HepG2 (cell line): ENCODE data around the gene DSTYK. TPM values are rescaled to one million over a fixed set of nuclear protein-coding genes. Genes with fewer than 3 reads are reported as not detected.

Experiments used
- POLR2AphosphoS2 ChIP-seq: IDR thresholded peaks from 2 replicates; pipeline ENCODE4 v1.6.1; 2011; ENCODE audit warnings: low read depth, low read length, improper control_type of control experiment
- STAT5B ChIP-seq: sonication (generic); formaldehyde crosslinking; IDR thresholded peaks from 2 replicates; pipeline ENCODE4 v1.4.0; 2020; ENCODE audit warnings: missing genetic modification reagents
- ZFP62 ChIP-seq: sonication (generic); formaldehyde crosslinking; IDR thresholded peaks from 2 replicates; pipeline ENCODE4 v1.4.0; 2020; ENCODE audit warnings: missing genetic modification reagents
- ZNF234 ChIP-seq: sonication (generic); formaldehyde crosslinking; conservative IDR thresholded peaks from 2 replicates; pipeline ENCODE4 v1.5.1; 2020; ENCODE audit warnings: mild to moderate bottlenecking, missing genetic modification reagents
- ZNF256 ChIP-seq: sonication (generic); formaldehyde crosslinking; conservative IDR thresholded peaks from 2 replicates; pipeline ENCODE4 v1.4.0; 2020; ENCODE audit warnings: missing genetic modification reagents
- ZNF350 ChIP-seq: sonication (generic); formaldehyde crosslinking; IDR thresholded peaks from 2 replicates; pipeline ENCODE4 v1.4.0; 2020; ENCODE audit warnings: mild to moderate bottlenecking, low read depth, missing genetic modification reagents, borderline replicate concordance
- ZNF460 ChIP-seq: sonication (generic); formaldehyde crosslinking; IDR thresholded peaks from 2 replicates; pipeline ENCODE4 v1.5.1; 2020; ENCODE audit warnings: missing genetic modification reagents, mild to moderate bottlenecking, borderline replicate concordance
- ZNF605 ChIP-seq: sonication (generic); formaldehyde crosslinking; IDR thresholded peaks from 2 replicates; pipeline ENCODE4 v1.8.0; 2022; ENCODE audit warnings: mild to moderate bottlenecking, missing genetic modification reagents
- ZSCAN20 ChIP-seq: sonication (generic); formaldehyde crosslinking; IDR thresholded peaks from 2 replicates; pipeline ENCODE4 v1.4.0; 2020; ENCODE audit warnings: missing genetic modification reagents, mild to moderate bottlenecking, borderline replicate concordance
- ZSCAN29 ChIP-seq: sonication (generic); formaldehyde crosslinking; conservative IDR thresholded peaks from 2 replicates; pipeline ENCODE4 v1.4.0; 2020; ENCODE audit warnings: mild to moderate bottlenecking, missing genetic modification reagents
- polyA plus RNA-seq, 8 experiments: library from polyadenylated mRNA; depleted of rRNA in 3 of 8; stranded (reverse) in 7 of 8; unstranded in 1 of 8; fragments of >200 nt; fragmentation: Illumina TruSeq in 4 of 8; extraction: Trizol in 4 of 8; gene quantifications; 2 replicates each; pipeline versions ENCODE4 v1.2.1 to v1.2.3, GENCODE V29; 2011 to 2016; ENCODE audit warnings: low read depth in 4 of 8, missing spikeins in 1 of 8, mixed read lengths in 1 of 8; ENCODE audit not compliant: insufficient read depth in 1 of 8
- total RNA-seq, 5 experiments: library from RNA; depleted of rRNA; stranded (reverse); fragments of >200 nt; fragmentation: Illumina TruSeq; extraction: Trizol; gene quantifications; 2 replicates each; pipeline ENCODE4 v1.2.3, GENCODE V29; 2016; ENCODE audit warnings: low read depth in 1 of 5
- TF ChIP-seq, protein P1 (sequence below): IDR thresholded peaks from 2 replicates; pipeline ENCODE4 v1.6.1; 2018; ENCODE audit warnings: missing genetic modification reagents, mild to moderate bottlenecking, missing compliant biosample characterization
- TF ChIP-seq, protein P2 (sequence below): sonication (generic); formaldehyde crosslinking; conservative IDR thresholded peaks from 2 replicates; pipeline ENCODE4 v1.8.0; 2022; ENCODE audit warnings: mild to moderate bottlenecking, moderate library complexity, missing genetic modification reagents
- TF ChIP-seq, protein P3 (sequence below): sonication (generic); formaldehyde crosslinking; IDR thresholded peaks from 2 replicates; pipeline ENCODE4 v1.4.0; 2020; ENCODE audit warnings: mild to moderate bottlenecking, missing genetic modification reagents, borderline replicate concordance
- TF ChIP-seq, protein P4 (sequence below), 2 experiments: sonication (generic) in 1 of 2; formaldehyde crosslinking in 1 of 2; IDR thresholded peaks; 2 replicates each; pipeline versions ENCODE4 v1.6.1 to v1.9.0; 2014 to 2022; ENCODE audit warnings: antibody characterized with exemption in 1 of 2, borderline replicate concordance in 1 of 2, inconsistent platforms in 1 of 2, low read depth in 1 of 2, missing genetic modification reagents in 1 of 2

Gene DSTYK
- total and polyA plus RNA-seq, 2 of the 13 experiments (the other 11 are each of a cell fraction or from before 2014, with no cell fraction given) = 2.6 to 4.8 TPM

DNA sequence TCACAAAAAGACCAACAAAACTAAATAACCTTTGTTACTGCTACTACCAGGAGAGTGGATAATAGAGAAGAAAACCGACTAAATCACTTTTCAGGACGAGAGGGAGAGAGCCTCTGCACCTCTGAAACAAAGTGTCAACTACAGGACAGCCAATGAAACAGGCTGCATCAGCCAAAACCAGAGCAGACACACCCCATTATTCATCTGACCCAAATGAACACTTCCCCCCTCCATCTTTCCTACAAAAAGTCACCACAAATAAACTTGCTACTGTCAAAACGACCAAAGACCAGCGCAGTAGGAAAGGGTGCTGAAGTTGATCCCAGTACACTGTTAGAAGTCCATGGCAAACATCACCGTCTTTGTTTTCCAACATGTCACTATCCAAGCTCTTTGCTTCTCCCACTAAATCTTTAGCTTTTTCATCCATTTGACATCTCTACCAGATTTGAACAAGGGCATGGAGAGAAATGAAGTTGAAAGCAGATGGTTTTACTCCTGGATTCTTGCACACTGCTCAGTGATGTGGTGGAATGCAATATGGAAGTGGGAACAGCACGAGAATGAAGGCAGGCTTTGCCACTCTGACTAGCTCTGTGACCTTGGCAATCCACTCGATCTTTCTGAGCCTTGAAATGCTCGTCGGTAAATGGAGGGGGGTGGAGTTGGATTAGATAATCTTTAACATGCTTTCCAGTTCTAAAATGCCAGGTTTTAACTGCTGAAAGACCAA lies 20.5 kb downstream of the DSTYK start (continued):
- TF ChIP-seq, protein P1, sequence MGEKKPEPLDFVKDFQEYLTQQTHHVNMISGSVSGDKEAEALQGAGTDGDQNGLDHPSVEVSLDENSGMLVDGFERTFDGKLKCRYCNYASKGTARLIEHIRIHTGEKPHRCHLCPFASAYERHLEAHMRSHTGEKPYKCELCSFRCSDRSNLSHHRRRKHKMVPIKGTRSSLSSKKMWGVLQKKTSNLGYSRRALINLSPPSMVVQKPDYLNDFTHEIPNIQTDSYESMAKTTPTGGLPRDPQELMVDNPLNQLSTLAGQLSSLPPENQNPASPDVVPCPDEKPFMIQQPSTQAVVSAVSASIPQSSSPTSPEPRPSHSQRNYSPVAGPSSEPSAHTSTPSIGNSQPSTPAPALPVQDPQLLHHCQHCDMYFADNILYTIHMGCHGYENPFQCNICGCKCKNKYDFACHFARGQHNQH (CRISPR knock-in tag) = no peak; the same call in 1 of the 2 replicates
- no peak for TF ChIP-seq ZFP62 (CRISPR knock-in tag)
- TF ChIP-seq ZNF350 = no peak
- TF ChIP-seq, protein P2, sequence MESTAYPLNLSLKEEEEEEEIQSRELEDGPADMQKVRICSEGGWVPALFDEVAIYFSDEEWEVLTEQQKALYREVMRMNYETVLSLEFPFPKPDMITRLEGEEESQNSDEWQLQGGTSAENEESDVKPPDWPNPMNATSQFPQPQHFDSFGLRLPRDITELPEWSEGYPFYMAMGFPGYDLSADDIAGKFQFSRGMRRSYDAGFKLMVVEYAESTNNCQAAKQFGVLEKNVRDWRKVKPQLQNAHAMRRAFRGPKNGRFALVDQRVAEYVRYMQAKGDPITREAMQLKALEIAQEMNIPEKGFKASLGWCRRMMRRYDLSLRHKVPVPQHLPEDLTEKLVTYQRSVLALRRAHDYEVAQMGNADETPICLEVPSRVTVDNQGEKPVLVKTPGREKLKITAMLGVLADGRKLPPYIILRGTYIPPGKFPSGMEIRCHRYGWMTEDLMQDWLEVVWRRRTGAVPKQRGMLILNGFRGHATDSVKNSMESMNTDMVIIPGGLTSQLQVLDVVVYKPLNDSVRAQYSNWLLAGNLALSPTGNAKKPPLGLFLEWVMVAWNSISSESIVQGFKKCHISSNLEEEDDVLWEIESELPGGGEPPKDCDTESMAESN = peak; percentile 48; the same call in 1 of the 2 replicates
- TF ChIP-seq, protein P3, sequence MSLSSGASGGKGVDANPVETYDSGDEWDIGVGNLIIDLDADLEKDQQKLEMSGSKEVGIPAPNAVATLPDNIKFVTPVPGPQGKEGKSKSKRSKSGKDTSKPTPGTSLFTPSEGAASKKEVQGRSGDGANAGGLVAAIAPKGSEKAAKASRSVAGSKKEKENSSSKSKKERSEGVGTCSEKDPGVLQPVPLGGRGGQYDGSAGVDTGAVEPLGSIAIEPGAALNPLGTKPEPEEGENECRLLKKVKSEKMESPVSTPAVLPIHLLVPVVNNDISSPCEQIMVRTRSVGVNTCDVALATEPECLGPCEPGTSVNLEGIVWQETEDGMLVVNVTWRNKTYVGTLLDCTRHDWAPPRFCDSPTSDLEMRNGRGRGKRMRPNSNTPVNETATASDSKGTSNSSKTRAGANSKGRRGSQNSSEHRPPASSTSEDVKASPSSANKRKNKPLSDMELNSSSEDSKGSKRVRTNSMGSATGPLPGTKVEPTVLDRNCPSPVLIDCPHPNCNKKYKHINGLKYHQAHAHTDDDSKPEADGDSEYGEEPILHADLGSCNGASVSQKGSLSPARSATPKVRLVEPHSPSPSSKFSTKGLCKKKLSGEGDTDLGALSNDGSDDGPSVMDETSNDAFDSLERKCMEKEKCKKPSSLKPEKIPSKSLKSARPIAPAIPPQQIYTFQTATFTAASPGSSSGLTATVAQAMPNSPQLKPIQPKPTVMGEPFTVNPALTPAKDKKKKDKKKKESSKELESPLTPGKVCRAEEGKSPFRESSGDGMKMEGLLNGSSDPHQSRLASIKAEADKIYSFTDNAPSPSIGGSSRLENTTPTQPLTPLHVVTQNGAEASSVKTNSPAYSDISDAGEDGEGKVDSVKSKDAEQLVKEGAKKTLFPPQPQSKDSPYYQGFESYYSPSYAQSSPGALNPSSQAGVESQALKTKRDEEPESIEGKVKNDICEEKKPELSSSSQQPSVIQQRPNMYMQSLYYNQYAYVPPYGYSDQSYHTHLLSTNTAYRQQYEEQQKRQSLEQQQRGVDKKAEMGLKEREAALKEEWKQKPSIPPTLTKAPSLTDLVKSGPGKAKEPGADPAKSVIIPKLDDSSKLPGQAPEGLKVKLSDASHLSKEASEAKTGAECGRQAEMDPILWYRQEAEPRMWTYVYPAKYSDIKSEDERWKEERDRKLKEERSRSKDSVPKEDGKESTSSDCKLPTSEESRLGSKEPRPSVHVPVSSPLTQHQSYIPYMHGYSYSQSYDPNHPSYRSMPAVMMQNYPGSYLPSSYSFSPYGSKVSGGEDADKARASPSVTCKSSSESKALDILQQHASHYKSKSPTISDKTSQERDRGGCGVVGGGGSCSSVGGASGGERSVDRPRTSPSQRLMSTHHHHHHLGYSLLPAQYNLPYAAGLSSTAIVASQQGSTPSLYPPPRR (CRISPR knock-in tag) = no peak
- no peak for TF ChIP-seq ZNF605 (CRISPR knock-in tag)
- no peak for TF ChIP-seq POLR2AphosphoS2
- TF ChIP-seq ZNF234 = no peak
- TF ChIP-seq, protein P4, sequence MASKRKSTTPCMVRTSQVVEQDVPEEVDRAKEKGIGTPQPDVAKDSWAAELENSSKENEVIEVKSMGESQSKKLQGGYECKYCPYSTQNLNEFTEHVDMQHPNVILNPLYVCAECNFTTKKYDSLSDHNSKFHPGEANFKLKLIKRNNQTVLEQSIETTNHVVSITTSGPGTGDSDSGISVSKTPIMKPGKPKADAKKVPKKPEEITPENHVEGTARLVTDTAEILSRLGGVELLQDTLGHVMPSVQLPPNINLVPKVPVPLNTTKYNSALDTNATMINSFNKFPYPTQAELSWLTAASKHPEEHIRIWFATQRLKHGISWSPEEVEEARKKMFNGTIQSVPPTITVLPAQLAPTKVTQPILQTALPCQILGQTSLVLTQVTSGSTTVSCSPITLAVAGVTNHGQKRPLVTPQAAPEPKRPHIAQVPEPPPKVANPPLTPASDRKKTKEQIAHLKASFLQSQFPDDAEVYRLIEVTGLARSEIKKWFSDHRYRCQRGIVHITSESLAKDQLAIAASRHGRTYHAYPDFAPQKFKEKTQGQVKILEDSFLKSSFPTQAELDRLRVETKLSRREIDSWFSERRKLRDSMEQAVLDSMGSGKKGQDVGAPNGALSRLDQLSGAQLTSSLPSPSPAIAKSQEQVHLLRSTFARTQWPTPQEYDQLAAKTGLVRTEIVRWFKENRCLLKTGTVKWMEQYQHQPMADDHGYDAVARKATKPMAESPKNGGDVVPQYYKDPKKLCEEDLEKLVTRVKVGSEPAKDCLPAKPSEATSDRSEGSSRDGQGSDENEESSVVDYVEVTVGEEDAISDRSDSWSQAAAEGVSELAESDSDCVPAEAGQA (IDR thresholded peaks at IDR 0.05; ENCODE audit: low read depth) = no peak
- TF ChIP-seq, protein P4 (CRISPR knock-in tag; IDR thresholded peaks at IDR 0.05; ENCODE audit: borderline replicate concordance) = no peak
- no peak for TF ChIP-seq ZNF256 (CRISPR knock-in tag)
- TF ChIP-seq STAT5B (CRISPR knock-in tag) = no peak
- TF ChIP-seq ZNF460 (CRISPR knock-in tag) = no peak
- no peak for TF ChIP-seq ZSCAN20
- TF ChIP-seq ZSCAN29 (CRISPR knock-in tag) = no peak
